Liver (tissue), 3 donors: ENCODE data around the gene TRIM16.
"Not testable (repeated sequence)": the region's sequence is repeated elsewhere in the genome, so short reads cannot be mapped to it uniquely, and the experiment has no call there.

Experiments
- EGR1 ChIP-seq, 2 donors: IDR thresholded peaks; 2 replicates each; pipeline ENCODE4 v1.6.1; 2016 to 2018; ENCODE audit warnings: antibody characterized with exemption in 2 of 2, low read depth in 2 of 2
- RAD21 ChIP-seq, 2 donors: IDR thresholded peaks; 2 replicates each; pipeline ENCODE4 v1.6.1; 2016; ENCODE audit warnings: antibody characterized with exemption in 2 of 2, mild to moderate bottlenecking in 2 of 2
- RXRA ChIP-seq, 2 donors: IDR thresholded peaks; 2 replicates each; pipeline ENCODE4 v1.6.1; 2017 to 2018; ENCODE audit warnings: antibody characterized with exemption in 2 of 2, mild to moderate bottlenecking in 1 of 2
- SP1 ChIP-seq: IDR thresholded peaks from 2 replicates; pipeline ENCODE4 v1.6.1; 2018; ENCODE audit warnings: antibody characterized with exemption, mild to moderate bottlenecking
- TF ChIP-seq, protein P1 (sequence below): fragments of 150-350 bp; IDR thresholded peaks from 2 replicates; pipeline ENCODE4 v1.5.1; 2017; ENCODE audit warnings: improper control_type of control experiment, low read depth, low read length; ENCODE audit not compliant: missing input control
- TF ChIP-seq, protein P2 (sequence below): IDR thresholded peaks from 2 replicates; pipeline ENCODE4 v1.6.1; 2016; ENCODE audit warnings: antibody characterized with exemption
- donor health status: healthy.
- donor health status: healthy.

DNA sequence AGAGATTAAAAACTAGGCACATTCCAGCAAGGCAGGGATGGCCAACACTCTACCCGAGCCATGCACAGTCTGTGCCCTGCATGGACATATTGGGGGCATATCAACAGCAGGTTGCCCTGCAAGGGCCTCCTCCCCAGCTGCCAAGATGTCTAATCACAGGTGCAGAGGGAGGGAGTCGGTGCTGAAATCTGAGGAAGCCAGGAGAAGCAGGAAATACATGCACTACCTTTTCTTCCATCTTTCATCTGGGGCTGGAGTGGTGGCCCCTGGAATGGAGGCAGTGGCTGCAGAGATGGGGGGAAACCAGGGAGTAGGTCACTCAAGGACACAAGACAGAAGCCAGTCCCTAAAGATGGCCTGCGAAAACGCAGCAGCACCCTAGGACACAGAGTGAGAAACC is 60.9 kb downstream of the TRIM16 start:
- TF ChIP-seq, protein P1, sequence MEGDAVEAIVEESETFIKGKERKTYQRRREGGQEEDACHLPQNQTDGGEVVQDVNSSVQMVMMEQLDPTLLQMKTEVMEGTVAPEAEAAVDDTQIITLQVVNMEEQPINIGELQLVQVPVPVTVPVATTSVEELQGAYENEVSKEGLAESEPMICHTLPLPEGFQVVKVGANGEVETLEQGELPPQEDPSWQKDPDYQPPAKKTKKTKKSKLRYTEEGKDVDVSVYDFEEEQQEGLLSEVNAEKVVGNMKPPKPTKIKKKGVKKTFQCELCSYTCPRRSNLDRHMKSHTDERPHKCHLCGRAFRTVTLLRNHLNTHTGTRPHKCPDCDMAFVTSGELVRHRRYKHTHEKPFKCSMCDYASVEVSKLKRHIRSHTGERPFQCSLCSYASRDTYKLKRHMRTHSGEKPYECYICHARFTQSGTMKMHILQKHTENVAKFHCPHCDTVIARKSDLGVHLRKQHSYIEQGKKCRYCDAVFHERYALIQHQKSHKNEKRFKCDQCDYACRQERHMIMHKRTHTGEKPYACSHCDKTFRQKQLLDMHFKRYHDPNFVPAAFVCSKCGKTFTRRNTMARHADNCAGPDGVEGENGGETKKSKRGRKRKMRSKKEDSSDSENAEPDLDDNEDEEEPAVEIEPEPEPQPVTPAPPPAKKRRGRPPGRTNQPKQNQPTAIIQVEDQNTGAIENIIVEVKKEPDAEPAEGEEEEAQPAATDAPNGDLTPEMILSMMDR: not testable (repeated sequence)
- not testable (repeated sequence) for TF ChIP-seq SP1; RAD21 (IDR thresholded peaks at IDR 0.05); RXRA (IDR thresholded peaks at IDR 0.05); EGR1 (IDR thresholded peaks at IDR 0.05; ENCODE audit: low read depth in 2 of 2)
- TF ChIP-seq, protein P2, sequence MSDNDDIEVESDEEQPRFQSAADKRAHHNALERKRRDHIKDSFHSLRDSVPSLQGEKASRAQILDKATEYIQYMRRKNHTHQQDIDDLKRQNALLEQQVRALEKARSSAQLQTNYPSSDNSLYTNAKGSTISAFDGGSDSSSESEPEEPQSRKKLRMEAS: not testable (repeated sequence)
